ENCODE data around the gene UBALD2.

Gene UBALD2

DNA sequence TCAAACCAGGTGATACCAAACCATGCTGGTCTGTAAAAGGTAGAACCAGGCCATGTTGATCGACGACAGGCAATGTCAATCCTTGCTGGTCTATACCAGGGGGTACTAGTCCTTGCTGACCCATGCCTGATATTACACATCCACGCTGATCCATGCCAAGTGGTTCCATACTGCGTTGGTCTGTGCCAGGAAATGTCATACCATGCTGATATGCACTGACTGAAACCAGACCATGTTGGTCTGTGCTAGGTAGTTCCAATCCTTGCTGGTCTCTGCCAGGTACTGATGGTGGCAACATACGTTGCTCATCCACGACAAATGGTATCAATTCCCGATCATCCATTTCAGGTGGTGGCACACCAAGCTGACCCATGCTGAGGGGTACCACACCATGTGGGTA, 28.0 kb downstream of the UBALD2 start:
- Histone ChIP-seq H3K9me3 (replicated peaks; ENCODE audit: insufficient read depth, low read length) (no peaks in the 10 kb centered on the region), H3K4me1 (ENCODE audit: low read length) (no peaks in the 10 kb centered on the region), H3K9me2 (replicated peaks; ENCODE audit: insufficient read depth, low read length) (no peaks in the 10 kb centered on the region), H4K20me1 (ENCODE audit: insufficient read depth, low read length) (no peaks in the 10 kb centered on the region), H3K4me3 (ENCODE audit: low read length) (no peak overlapping the region), H3K27me3 (replicated peaks; ENCODE audit: insufficient read depth, low read length) (no peaks in the 10 kb centered on the region), H2AFZ (ENCODE audit: low read length) (no peak overlapping the region), H3K36me3 (replicated peaks; ENCODE audit: insufficient read depth, low read length) (no peaks in the 10 kb centered on the region), H3K79me2 (ENCODE audit: low read length) (no peaks in the 10 kb centered on the region), H3F3A (ENCODE audit: insufficient read depth, low read length) (no peaks in the 10 kb centered on the region), H3K4me2 (ENCODE audit: low read depth, low read length) (no peak overlapping the region), H3K9ac (ENCODE audit: low read length) (no peak overlapping the region), H3K27ac (ENCODE audit: low read length) (no peak overlapping the region)
- TF ChIP-seq EZH2phosphoT487 (IDR thresholded peaks at IDR 0.05; ENCODE audit: low read length) (no peak), EZH2 (optimal IDR thresholded peaks at IDR 0.05; ENCODE audit: low read depth, low read length) (no peak)
- TF ChIP-seq, protein P1, sequence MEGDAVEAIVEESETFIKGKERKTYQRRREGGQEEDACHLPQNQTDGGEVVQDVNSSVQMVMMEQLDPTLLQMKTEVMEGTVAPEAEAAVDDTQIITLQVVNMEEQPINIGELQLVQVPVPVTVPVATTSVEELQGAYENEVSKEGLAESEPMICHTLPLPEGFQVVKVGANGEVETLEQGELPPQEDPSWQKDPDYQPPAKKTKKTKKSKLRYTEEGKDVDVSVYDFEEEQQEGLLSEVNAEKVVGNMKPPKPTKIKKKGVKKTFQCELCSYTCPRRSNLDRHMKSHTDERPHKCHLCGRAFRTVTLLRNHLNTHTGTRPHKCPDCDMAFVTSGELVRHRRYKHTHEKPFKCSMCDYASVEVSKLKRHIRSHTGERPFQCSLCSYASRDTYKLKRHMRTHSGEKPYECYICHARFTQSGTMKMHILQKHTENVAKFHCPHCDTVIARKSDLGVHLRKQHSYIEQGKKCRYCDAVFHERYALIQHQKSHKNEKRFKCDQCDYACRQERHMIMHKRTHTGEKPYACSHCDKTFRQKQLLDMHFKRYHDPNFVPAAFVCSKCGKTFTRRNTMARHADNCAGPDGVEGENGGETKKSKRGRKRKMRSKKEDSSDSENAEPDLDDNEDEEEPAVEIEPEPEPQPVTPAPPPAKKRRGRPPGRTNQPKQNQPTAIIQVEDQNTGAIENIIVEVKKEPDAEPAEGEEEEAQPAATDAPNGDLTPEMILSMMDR (IDR thresholded peaks at IDR 0.05; ENCODE audit: low read length): no peak
- DNase-seq: no peak

DNA sequence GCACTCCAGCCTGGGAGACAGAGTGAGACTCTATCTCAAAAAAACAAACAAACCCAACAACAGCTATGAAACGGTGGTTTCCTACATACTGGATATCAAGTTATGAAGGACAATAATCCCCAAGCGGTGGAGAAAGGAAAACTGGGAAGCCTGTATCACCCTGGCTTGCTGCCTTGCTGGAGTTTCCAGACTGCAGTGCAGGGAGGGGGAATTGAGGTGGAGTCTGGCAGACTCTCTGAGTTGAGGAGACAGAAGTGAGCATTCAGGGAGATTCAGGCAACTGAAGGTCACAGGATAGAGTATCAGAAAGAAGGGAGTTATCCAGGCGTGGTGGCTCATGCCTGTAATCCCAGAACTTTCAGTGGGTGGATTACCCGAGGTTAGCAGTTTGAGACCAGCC, 31.0 kb downstream of the UBALD2 start:
- H3K27ac ChIP-seq (ENCODE audit: low read length): no peak overlapping the region
- no peaks in the 10 kb centered on the region for H3K27me3 ChIP-seq (replicated peaks; ENCODE audit: insufficient read depth, low read length)

DNA sequence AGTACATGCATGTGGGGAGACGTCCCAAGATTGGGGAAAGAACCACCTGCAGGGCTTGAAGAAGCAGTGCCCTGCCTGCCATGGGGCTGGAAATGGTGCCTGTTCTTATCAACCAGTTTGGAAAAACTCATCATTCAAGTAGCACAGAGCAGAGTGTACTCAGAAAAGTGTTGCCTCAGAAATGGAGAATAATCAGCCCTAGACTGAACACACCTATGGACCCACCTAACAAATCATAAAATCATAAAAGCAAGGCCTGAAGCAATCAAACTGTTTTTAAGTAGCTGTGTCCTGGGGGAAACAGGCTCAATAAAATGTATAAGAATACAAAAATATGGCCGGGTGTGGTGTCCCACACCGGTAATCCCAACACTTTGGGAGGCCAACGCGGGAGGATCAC, 31.7 kb downstream of the UBALD2 start:
- no peak for DNase-seq

More for the DNA sequence above, 31.0 kb downstream of the UBALD2 start:
- no peaks in the 10 kb centered on the region for H4K20me1 ChIP-seq (ENCODE audit: insufficient read depth, low read length)
- no peaks in the 10 kb centered on the region for H3K79me2 ChIP-seq (ENCODE audit: low read length)
- no peak overlapping the region for H3K9ac ChIP-seq (ENCODE audit: low read length)
- H3K9me2 ChIP-seq (replicated peaks; ENCODE audit: insufficient read depth, low read length): no peaks in the 10 kb centered on the region
- H2AFZ ChIP-seq (ENCODE audit: low read length): no peak overlapping the region
- no peak for DNase-seq
- no peaks in the 10 kb centered on the region for H3K9me3 ChIP-seq (replicated peaks; ENCODE audit: insufficient read depth, low read length)
- H3K36me3 ChIP-seq (replicated peaks; ENCODE audit: insufficient read depth, low read length): no peaks in the 10 kb centered on the region
- H3K4me2 ChIP-seq (ENCODE audit: low read depth, low read length): no peak overlapping the region
- H3K4me1 ChIP-seq (ENCODE audit: low read length): no peaks in the 10 kb centered on the region
- no peak for TF ChIP-seq EZH2 (optimal IDR thresholded peaks at IDR 0.05; ENCODE audit: low read depth, low read length)
- TF ChIP-seq, protein P1 (IDR thresholded peaks at IDR 0.05; ENCODE audit: low read length): no peak
- TF ChIP-seq EZH2phosphoT487 (IDR thresholded peaks at IDR 0.05; ENCODE audit: low read length): no peak
- H3F3A ChIP-seq (ENCODE audit: insufficient read depth, low read length): no peaks in the 10 kb centered on the region
- no peak overlapping the region for H3K4me3 ChIP-seq (ENCODE audit: low read length)

More for the DNA sequence above, 31.7 kb downstream of the UBALD2 start:
- no peaks in the 10 kb centered on the region for H3K9me3 ChIP-seq (replicated peaks; ENCODE audit: insufficient read depth, low read length)
- H3K79me2 ChIP-seq (ENCODE audit: low read length): no peaks in the 10 kb centered on the region
- H3K27me3 ChIP-seq (replicated peaks; ENCODE audit: insufficient read depth, low read length): no peaks in the 10 kb centered on the region
- H2AFZ ChIP-seq (ENCODE audit: low read length): no peak overlapping the region
- no peak overlapping the region for H3K4me2 ChIP-seq (ENCODE audit: low read depth, low read length)
- no peaks in the 10 kb centered on the region for H3K9me2 ChIP-seq (replicated peaks; ENCODE audit: insufficient read depth, low read length)
- H3K4me1 ChIP-seq (ENCODE audit: low read length): no peaks in the 10 kb centered on the region
- no peak overlapping the region for H3K9ac ChIP-seq (ENCODE audit: low read length)
- no peaks in the 10 kb centered on the region for H3F3A ChIP-seq (ENCODE audit: insufficient read depth, low read length)
- no peak overlapping the region for H3K4me3 ChIP-seq (ENCODE audit: low read length)
- no peak overlapping the region for H3K27ac ChIP-seq (ENCODE audit: low read length)
- no peaks in the 10 kb centered on the region for H3K36me3 ChIP-seq (replicated peaks; ENCODE audit: insufficient read depth, low read length)
- TF ChIP-seq EZH2phosphoT487 (IDR thresholded peaks at IDR 0.05; ENCODE audit: low read length) (no peak), EZH2 (optimal IDR thresholded peaks at IDR 0.05; ENCODE audit: low read depth, low read length) (no peak)
- TF ChIP-seq, protein P1 (IDR thresholded peaks at IDR 0.05; ENCODE audit: low read length): no peak
- H4K20me1 ChIP-seq (ENCODE audit: insufficient read depth, low read length): no peaks in the 10 kb centered on the region
